NCI-H2029 treated with DMSO at 0.1 percent for 48 hours (cell line): ENCODE measurements around the gene OR2L13.
"Not testable (repeated sequence)": the region's sequence is repeated elsewhere in the genome, so short reads cannot be mapped to it uniquely, and the experiment has no call there.

ENCODE experiments used
- DNase-seq: peaks from one replicate; lab custom pipeline; 2025; lab: John Stamatoyannopoulos, UW

Gene OR2L13

DNA sequence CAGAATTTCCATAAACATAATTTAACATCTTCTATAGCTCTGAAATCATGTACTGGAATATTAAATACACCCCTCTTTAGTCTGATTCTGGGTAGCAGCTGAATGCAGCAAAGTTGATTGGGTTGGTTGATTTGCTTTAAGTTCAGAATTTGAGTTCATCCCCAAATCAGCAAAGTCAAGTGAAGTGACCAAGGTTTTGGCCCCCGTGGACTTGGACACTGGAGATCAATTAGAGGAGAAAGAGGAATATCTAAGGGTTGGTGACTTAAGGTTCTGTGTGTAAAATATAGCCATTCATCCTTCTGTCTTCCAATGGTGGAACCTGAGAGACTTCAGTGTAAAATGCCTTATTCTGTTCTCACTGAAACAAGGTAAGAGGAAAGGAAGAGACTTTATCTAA lies at the start of gene OR2L13:
Gene OR2L13 (plus strand): TSS at position 301 of the 400 bp plus-strand sequence. CDS start 4,192 bp downstream, outside the sequence.
- DNase-seq, result no peak

- no peak for DNase-seq
These were observed 49.8 kb upstream of the OR2L13 start for GRCh38 chr1:248045209-248045608.

DNA sequence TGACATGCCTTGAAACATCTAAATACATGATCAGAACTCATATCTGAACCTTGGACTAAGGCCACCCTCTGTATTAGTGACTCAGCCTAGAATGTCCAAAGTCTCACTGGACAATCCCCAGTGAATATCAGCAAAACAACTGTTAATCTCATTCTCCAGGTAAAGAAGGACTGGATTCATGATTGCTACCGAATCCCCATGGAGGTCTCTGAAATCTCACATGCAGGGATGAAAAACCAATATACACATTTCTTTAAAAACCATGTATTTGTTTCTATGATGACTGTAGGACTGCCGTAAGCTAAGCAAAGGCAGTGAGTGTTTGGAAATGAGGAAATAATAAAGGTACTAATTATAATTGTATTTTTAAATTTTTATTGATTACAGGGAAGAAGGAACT lies 48.4 kb upstream of the OR2L13 start, which contains the start of gene OR2L3:
Gene OR2L3 (plus strand): TSS at position 301 of the 400 bp plus-strand sequence. CDS start 13,846 bp downstream, outside the sequence.
- DNase-seq, result no peak

DNA sequence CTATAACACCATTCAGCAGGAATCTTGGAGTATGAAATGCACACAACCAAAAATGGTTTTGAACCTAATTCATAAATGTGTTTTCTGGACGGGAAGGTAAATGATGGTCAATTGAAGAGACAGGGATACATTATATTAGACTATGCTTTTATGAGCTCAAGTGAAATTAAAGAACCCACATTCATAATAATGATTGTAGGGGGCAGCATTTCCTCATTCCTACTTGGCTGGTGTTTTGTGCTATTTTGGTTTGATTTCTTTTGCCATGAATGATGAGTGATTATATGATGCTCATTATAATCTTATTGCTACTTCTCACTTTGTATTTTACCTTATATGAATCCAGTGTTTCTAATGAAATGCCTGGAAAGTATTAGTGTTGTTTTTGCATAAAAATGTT lies 48.0 kb upstream of the OR2L13 start:
- DNase-seq, result no peak

- DNase-seq, result no peak
These were observed 40.3 kb upstream of the OR2L13 start for GRCh38 chr1:248054671-248055070.

- no peak for DNase-seq
These were observed 39.7 kb upstream of the OR2L13 start for GRCh38 chr1:248055261-248055660.

DNA sequence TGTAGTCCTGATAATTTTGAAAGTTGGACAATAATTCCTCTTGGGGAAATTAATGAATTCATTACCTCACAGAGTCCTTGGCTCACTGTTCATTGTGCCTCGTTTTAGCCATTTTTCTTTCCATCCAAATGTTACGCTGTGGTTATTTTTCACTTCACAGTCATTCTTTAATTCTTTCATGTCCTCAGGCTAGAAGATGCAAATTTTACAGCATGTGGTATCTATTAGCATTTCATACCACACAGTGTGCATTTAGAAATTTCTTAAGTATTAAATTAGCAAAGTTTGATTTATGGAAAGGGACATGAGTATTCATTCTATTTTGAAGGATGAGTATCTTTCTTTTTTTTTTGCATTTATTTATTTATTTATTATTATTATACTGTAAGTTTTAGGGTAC lies 29.9 kb upstream of the OR2L13 start:
- no peak for DNase-seq

- no peak for DNase-seq
These were observed 29.4 kb upstream of the OR2L13 start for GRCh38 chr1:248065604-248066003.

- not testable (repeated sequence) for DNase-seq
These were observed 11.1 kb upstream of the OR2L13 start for GRCh38 chr1:248083864-248084263.

DNA sequence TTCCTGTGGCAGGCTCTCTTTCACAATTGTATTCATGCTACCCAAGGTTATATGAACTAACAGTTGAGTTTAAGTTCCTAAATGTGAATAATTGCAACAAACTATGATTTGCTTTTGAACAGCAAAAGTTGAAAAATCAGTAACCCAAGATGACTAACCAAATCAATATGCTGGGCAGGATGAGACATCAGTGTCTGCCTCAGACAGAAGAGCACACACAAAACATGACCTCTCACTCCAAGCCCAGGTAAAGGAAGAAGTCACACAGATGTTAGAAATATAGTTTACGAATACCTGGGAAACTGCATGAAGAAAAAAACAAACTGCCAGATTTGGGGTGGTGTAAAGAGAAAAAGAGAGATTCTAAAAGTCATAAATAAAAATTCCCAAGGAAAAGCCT lies 3.5 kb downstream of the OR2L13 start:
- no peak for DNase-seq

DNA sequence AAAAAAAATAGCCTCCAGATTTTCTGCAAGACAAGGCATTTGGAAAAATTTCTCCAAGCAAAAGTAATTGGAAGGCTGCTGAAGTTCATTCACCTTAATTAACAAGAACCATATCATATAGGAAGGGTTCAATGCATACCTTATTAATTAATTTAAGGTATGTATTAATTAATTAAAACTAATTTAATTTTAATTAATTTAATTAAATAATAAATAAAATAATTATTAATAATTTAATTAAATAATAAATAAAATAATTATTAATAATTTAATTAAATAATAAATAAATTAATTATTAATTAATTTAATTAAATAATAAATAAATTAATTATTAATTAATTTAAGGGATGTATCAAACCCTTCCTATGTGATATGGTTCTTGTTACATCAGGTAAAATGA lies 7.9 kb downstream of the OR2L13 start:
- no peak for DNase-seq

DNA sequence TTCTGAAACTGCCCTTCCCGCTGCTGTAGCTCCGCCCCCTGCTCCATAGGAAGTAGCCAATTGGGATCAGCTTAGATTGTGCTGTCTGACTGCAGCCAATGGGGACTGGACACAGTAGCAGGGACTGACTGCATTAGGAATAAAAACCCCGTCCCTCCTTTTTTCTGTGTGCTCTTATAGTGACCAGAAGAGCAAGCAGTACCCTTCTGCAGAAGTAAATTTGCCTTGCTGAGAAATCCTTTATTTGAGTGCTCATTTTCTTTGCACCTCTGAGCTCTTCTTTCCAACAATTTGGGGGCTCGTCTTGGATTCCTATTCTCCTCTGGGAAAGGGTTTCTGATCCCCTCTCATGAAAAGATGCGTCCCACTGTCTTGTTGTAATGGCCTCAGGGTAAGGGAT lies 16.2 kb downstream of the OR2L13 start:
- no peak for DNase-seq

DNA sequence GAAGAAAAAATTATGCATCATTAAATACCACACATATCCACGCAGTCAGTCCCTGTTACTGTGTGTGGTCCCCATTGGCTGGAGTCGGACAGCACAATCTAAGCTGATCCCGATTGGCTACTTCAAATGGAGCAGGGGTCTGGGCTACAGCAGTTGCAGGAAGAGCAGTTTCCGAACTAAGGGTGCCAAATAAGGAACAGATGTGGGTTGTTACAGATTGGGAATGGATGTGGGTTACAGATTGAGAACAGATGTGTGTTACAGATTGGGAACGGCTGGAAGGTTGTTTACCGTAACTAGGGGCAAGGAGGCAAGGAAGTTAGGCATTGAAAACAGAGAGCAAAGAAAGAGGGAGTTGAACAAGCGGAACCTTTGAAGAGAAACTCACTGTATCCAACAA lies 19.9 kb downstream of the OR2L13 start:
- no peak for DNase-seq

DNA sequence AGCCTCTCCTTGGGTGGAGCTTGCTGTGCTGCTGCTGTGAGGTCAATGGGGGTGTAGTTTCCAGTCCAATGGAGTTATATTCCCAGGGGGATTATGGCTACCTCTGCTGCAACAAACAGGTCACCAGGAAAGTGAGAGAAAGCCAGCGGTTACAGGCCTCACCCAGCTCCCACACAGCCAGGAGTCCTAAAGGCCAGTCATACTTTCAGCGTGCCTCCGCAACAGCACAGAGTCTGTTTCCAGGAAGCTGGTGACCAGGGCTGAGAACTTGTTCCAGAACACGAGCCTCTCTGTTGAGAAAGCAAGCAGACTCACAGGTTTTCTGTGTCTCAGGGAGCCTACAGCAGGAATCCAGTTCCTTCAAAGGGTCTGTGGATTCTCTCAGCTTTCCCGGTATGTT lies 32.7 kb downstream of the OR2L13 start:
- no peak for DNase-seq

DNA sequence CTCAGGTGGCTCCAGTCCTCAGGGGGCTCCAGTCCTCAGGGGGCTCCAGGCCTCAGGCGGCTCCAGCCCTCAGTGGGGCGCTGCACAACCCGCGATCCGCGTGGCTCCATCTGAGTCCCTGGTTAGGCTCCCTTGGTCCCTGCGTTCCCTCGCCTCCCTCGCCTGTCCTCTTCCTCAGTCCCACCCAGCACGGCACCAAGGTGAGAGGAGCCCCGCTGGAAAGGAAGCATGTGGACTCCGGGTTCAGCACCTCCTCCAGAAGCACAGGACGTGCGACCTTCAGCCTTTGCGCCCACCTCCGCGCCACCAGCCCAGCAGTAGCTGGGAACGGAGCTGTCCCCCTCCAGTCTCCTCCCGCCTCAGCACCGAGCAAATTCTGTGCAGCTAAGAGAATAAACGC lies 41.8 kb downstream of the OR2L13 start:
- no peak for DNase-seq

GRCh38 chr1:248140846-248141245 lies 45.9 kb downstream of the OR2L13 start:
- no peak for DNase-seq

DNA sequence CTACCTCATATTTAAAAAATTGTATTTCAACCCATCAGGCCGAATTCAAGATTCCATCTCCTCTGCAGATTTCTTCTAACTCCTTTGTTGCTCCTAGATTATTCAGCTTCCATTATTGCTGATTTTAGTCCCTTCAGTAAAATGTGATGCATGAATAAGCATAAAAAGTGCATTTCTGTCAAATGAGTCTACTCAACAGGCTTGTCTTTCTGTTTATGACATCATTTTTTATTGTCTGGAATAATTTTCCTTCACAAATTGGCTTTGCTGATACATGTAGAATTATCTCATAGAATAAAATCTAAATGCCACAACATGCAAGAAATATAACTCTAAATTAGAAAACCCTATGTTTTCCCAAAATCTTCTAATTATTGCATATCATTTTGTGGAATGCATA lies 48.3 kb downstream of the OR2L13 start:
- DNase-seq, result no peak

DNA sequence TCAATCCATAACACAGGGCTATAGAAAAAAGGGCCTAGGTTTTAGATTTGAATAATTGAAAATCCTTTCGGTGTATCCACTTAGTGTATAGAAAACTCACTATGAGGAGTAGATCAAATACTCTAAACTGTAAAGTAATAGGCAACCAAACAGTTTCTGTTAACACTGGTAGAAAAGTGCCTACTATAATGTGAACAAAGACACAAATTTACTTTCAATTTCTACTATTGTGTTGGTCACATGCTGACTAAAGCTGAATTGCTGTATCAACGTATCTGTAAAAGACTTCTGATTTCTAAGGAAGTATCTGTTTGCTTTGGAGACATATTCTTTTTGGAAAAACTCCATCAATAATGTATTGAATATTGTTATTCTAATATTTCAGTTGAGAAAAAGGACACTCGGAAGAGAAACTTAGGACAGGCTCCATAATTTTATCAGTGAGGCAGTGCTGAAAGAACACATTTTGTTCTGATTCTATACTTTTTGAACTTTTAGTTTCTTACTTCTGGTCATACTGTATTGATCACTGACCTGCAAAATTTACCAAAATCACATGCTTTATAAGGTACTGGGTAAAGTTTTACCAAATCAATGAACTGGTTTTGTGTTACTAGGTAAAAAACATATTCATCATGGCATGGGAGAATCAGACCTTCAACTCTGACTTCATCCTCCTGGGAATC lies 49.7 kb downstream of the OR2L13 start, which contains the start of gene OR2M5:
Gene OR2M5 (plus strand): TSS at position 636 of the 686 bp plus-strand sequence. CDS start 0 bp downstream, at position 636.
- DNase-seq, result no peak
